ENCODE data around the gene CERK.
"Not testable (repeated sequence)": the region's sequence is repeated elsewhere in the genome, so short reads cannot be mapped to it uniquely, and the experiment has no call there.

The CERK gene, protein sequence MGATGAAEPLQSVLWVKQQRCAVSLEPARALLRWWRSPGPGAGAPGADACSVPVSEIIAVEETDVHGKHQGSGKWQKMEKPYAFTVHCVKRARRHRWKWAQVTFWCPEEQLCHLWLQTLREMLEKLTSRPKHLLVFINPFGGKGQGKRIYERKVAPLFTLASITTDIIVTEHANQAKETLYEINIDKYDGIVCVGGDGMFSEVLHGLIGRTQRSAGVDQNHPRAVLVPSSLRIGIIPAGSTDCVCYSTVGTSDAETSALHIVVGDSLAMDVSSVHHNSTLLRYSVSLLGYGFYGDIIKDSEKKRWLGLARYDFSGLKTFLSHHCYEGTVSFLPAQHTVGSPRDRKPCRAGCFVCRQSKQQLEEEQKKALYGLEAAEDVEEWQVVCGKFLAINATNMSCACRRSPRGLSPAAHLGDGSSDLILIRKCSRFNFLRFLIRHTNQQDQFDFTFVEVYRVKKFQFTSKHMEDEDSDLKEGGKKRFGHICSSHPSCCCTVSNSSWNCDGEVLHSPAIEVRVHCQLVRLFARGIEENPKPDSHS

DNA sequence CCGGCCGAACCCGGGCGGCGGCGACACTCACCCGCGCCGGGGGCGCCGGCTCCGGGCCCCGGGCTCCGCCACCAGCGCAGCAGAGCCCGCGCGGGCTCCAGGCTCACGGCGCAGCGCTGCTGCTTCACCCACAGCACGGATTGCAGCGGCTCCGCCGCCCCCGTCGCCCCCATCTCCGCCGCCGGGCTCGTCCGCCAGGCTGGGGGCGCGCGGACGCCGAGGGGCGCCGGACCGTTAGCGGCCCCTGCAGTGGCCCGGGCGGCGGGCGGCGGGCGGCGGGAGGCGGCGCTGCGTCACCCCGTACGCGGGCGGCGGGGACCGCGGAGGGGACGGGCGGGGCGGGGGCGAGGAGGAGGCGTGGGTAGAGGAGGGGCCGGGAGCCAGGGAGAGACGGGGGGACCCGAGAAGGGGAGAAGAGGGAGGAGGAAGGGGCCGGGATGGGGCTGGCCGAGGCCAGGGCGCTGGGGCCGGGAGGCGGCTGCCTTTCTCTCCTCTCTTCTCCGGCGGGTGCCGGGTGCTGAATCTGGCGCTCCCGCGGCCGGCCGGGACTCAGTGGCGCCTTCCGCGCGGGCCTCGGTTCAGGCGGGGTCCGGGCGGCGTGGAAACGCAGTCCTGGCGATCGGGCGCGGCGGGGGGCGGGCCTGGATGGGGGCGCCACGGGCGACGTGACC, at the start of gene CERK:
TSS of gene CERK (minus strand) at position 277 of the 671 bp plus-strand sequence. CDS start at position 173, 104 bp downstream.
- peak; percentile 73 for DNase-seq

DNA sequence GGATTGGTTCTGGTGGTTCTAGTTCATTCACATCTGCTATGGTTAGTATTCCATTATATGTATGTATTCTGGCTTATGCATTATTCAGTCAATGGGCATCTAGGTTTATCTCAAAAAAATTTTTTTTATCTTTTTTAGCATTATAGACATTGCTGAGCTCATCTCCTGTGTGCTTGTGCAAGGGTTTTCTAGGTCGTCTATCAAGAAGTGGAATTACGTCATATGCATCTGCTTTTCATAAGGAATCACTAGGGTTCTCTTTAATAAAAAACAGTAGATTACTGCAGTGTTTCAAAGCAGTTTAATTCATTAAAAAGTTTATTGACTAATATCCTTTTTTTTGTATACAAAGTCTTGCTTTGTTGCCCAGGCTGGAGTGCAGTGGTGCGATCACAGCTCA, 45.7 kb upstream of the CERK start:
- no peak for DNase-seq

DNA sequence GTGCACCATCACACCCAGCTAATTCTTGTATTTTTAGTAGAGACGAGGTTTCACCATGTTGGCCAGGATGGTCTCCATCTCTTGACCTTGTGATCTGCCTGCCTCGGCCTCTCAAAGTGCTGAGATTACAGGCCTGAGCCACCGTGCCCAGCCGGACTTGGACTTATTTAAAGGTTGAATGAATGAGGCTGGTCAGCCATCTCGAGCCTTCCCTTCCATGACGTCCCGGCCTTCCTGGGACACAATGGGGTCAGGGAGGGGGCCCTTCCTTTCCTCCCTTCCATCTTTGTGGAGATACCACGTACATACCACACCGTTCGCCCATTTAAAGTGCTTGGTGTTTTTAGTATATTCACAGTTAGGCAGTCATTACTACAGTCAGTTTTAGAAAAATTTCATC, 44.1 kb upstream of the CERK start:
- not testable (repeated sequence) for DNase-seq

DNA sequence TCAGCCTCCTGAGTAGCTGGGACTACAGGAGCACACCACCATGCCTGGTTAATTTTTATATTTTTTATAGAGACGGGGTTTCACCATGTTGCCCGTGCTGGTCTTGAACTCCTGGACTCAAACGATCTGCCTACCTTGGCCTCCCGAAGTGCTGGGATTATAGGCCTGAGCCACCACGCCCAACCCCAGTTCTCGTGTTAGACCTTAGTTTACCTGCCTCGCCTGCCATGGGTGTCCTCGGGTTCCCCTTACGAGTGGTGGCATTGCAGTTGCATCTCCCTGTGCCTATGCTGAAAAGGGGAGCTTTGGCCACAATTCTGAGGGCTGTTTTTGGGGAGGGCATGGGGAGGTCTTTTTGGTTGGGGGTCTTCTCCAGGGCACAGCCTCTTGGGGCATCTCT, 43.2 kb upstream of the CERK start:
- DNase-seq, result no peak

DNA sequence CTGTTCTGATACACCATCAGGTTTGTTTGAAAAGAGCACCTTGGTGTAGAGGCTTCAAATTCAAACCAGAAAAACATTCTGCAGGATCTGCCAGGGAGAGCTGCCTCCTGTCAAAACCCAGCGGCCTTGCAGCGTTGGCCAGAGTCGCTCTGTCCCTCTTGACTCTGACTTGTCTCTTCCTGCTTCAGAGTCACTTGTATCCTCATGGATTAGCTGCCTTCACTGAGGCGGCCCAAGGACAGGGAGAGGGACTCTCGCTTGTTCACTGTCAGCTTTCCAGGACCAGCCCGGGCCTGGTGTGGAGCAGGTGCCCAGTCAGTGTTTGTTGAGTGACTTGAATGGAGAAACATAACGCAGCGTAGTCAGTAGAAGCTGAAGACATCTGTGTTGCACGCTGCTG, 42.4 kb upstream of the CERK start:
- DNase-seq, result no peak

DNA sequence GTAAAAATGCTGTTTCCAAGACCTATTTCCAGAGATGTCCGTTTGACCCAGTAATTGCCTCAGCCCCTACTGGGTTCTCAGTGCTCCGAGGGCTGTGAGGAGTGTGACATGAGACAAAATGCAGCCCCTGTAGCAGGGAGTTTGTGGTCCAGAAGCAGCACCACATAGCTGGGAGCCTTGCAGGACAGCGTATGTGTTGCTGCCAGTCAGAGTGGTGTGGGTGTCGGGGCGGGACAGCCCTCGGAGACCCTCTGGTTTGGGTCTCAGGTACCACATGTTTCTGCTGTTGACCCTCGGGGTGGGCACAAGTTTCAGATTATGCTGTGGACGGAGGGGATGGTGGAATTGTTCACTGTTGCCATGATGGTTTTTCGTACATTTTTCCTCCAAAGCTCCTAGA, 41.6 kb upstream of the CERK start:
- DNase-seq, result no peak

DNA sequence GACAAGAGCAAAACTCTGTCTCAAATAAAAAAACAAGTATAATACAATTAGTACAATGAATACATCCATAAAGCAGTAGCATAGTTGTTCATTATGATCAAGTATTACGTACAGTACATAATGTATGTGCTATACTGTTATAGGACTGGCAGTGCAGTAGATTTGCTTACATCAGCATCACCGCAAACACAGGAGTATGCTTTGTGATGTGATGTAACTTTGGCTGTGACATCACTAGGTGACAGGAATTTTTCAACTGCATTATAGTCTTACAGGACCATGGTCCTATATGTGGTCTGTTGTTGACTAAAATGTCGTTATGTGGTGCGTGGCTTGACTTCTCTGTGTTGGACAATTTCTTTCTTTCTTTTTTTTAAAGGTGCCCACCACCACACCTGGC, 41.0 kb upstream of the CERK start:
- no peak for DNase-seq

DNA sequence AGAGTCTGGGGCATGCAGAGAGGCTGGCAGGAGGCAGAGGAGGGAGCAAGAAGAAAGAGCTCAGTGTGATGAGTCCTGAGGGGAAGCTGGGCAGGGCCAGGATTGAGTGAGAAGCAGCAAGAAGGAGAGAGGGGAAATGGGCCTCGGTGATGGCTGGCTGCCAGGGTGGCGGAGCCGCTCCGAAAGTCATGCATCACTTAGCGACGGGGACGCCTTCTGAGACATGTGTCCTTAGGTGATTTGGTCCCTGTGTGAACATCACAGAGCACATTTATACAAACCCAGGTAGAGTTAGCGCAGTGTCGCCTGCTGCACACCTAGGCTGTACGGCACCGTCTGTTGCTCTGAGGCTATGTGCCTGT, 39.5 kb upstream of the CERK start:
- no peak for DNase-seq

DNA sequence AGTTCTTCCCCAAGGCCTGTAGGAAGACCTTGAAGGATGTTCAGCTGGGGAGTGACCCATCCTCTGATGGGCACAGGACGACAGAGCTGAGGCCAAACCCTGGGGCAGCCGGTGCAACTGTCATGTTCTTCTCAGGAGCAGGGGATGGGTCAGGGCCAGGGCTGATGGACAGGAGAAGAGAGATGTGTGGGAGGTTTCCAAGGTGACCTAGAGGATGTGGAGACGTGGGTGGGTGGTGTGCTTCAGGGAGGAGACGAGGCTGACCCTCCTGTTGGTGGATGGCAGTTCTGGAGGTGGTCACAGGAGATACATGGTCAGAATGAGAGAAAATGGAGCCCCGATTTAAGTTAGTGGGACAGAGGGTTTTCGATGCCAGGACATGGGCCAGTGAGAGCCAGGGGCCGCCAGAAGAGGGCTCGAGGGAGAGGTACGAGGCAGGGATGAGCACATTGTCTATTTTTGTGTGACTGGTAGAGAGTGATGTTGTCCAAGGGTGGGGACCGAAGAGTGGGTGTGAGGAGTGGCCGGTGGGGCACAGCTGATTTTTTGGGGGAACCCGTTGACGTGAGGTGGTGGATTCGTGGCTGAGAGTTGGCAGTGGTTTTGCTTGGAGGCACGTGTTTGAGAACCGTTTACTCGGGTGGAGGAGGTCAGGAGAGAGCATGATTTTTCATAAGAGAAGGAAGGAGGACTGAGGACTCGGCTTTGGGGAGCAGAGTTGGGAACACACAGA, 39.0 kb upstream of the CERK start:
- no peak for DNase-seq

DNA sequence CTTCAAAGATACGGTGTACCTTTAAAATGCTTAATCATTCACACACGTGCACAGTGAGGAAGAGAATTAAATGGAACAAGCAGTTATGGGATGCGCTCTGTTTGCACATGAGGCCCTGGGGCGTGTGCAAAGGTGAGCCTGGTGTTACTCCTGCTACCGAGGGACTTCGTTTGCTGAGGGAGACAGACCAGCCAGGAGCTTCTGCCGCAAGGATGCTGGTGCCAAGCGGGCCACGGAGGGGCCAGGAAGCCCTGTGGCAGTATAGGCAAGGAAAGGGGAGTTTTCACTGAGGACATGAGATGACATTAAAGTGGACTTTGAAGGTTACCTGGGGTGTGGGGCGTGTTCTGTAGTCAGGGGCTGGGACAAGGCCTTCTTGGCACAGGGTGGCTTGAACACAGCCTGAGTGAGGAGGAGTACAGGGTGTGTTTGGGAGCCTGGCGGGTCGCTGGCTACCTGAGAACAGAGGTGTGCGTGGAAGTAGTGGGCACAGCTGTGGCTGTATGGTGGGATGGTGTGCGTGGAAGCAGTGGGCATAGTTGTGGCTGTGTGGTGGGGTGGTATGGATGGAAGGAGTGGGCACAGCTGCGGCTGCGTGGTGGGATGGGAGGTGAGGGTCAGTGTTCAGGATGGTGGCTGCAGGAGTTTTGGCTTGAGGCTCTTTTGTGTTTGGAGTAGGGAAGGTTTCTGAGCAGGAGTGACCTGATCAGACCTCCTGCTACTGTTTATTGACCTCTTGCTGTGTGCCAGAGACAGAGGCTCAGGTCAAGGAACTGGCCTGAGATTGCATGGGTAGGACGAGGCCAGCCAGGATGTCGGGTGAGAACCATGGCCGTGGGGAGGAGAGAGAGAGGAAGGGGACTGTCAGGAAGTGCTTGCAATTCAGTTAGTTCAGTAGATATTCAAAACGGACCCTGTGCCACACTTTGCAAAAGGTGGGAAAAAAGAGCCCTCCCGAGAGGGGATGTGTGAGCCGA, 38.1 kb upstream of the CERK start:
- no peak for DNase-seq

DNA sequence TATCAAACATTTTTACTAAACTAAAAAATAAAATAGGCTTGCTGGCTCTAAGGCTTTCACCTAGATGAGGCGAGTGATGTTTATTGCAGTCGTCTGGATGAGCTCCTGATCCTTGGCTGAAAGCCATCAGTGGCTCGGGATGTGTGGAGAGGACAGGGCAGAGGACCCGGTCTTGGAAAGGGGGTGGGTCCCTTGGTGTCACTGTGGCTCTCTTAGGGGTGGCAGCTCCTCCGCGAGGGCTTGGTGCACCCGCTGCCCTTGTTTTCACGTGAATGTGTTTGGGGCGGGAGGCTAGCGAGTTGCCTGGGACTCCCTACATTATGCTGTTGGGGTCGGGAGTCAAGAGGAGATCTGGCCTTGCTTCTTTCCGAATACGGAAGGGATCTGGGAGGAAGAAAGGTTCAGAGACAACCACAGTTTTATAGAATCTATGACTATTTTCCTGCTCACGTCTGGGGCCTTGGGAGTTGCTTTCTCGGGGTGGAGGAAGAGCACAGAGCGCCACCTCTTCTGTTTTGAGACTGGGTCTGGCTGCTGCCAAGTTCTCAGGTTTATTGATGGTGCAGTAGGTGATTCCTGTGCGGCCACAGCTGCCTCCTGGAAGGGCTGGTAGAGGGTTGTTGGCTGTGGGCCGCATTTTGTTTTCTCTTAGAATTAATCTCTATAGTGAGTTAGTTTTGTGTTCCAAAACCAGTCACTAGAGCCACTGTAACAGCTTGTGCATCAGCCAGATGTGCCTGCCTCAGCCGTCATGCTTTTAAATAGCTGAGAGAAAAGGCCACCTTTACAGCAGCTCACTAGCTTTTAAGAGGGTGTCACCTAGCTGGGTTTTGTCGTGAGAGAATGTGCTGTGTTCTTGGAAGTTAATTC, 37.2 kb upstream of the CERK start:
- no peak for DNase-seq

DNA sequence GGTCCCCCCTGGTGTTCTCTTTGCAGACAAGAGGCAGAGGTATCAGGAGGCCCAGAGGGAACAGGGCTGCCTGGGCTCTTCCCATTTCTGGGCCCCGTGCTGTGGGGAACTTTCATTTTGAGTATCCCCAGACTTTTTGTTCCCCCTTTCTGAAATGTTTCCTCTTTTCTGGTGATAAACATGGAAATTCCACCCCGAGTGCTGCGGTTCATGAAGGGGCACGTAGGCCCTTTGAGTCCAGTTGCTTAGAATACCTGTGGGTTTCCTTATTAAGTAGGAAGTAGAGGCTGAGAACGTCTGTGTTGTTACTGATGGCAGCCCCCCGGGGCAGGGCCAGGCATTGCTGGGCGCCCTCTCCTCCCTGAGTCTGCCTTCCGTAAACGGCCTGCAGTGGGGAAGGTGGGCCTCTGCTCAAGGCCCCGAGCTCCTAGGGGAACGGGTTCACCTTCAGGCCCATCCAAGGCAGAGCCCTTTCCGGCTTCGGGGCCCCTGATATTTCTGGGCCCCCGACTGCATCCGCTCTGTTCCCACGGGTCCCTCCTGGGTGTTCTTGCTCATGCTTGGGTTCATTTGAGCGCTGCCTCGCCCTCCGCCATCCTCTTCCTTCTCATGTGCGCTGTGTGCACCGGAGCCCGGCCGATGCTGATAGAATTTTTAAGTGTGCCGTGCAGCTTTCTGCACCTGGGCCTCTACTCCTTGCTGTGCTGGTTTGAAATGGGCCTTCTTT, 36.4 kb upstream of the CERK start:
- DNase-seq, result no peak

DNA sequence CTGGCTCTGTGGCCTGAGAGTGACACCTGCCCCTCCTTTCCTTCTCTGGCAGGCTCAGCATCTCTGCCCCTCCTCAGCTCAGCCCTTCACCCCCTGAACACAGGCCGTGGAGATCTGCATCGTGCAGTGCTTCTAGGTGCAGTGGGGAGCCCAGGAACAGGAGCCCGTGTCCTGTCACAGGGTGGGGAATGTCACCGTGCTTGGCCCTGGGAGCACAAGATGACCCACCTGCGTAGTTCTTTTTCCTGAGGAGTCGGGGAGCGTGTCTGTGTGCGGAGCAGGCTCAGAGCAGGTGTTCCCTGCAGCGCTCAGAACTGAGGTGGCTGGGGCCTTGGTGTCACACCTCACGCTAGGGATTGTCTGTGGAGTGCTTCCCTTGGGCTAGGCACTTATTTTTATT, 35.0 kb upstream of the CERK start:
- DNase-seq, result no peak

DNA sequence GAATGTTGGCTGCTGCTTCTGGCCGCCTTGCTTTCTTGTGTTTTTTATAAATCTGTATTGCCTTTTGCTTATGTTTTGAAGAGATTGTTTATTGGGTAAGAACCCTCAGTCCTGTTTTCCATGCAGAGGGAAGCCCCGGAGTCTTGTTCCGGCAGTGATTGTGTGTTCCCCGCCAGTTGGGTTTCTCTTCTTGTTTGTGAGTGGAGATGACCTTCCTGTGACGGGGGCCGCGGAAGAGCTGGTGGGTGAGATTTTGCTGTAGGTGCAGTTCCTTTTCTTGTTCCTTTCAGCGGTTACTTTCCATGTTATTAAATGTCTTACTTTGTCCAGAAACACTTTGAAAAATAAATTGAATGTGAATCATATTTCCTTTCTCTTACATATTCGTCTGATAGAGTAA, 32.7 kb upstream of the CERK start:
- no peak for DNase-seq

DNA sequence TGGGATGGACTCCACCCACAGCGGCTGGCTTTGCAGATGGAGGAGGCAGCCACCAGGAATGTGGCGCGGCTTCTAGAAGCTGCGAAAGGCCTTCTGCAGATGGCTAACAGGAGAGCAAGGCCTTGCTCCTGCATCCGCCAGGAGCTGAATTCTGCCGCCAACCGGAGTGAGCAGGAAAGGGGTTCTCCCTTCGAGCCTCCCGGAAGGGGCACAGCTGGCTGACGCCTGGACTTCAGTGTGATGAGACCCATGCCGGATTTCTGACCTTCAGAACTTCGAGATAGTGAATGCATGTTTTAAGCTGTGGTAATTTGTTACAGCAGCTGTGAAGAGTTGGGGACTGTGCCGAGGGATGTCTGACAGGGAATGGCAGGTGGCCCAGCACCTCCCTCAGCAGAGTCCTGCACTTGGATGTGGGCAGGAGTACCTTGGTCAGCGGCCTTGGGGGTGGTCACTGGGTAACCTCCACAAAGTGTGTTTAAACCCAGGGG, 32.1 kb upstream of the CERK start:
- no peak for DNase-seq

DNA sequence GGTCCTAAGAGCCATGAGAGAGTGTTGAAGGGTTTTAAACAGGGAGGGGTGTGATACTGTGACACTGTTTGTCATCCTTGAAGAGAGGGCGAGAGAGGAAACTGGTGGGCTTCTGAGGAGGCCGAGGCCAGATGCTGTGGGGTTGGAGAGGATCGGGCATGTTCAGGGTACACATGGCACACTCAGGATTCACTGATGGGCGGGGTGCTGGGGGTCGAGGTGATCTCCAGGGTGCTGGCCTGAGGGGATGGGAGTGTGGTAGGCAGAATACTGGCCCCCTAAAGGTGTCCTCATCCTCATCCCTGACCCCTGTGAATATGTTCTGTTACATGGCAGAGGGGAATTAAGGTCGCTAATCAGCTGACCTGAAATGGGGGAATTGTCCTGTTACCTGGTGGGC, 31.7 kb upstream of the CERK start:
- DNase-seq, result no peak

DNA sequence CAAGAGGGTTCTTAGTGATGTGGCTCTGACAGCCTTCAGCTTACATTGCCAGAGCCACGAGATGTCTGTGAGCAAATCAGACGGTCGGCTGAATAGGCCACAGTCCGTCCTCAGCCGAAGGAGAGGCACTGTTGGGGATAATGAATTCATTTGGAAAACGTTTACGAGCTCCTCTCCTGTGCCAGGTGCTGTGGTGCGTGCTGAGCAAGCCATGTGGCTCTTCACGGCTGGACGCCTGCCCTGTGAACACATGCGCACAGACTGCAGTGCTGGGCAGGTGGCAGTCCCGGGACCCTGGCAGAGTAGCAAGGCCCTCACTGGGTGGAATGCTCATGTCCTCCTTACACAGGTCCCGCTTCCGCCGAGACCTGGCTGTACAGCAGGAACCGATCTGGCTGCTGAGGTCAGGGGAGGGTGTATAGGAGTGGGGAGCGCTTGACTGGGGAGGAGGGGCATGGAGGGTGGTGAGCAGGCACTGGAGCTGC, 31.2 kb upstream of the CERK start:
- DNase-seq, result no peak

DNA sequence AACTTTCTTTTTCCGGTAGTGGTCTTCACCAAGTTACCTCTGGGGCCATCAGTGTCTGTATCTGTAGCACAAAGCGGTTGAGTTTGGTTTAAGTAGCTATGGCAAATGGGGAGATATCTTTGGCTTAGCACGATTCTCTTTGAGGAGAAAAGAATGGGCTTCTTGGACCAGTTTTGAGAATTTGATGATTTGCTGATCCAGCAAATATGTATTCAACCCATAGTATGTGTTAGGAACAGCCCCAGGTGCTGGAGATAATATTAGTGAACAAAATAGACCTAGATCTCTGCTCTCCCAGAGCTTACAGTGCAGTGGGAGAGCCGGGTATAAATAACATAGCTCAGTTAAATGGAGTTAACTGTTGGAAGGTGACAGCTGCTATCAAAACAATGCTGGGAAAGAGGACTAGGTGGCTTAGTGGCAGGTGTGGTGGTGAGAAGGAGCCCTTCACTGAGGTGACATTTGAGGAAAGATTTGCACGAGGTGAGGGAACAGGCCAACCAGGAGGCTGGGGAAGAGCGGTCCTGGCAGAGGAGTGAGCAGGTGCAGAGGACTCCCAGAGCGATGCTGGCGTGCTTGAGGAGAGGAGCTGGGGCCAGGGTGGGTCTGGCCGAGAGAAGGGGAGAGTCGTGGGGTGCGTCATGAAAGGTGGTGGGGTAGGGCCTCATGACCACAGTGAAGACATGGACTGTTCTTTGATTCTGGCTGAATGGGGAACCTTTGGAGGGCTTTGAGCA, 29.4 kb upstream of the CERK start:
- DNase-seq, result no peak

DNA sequence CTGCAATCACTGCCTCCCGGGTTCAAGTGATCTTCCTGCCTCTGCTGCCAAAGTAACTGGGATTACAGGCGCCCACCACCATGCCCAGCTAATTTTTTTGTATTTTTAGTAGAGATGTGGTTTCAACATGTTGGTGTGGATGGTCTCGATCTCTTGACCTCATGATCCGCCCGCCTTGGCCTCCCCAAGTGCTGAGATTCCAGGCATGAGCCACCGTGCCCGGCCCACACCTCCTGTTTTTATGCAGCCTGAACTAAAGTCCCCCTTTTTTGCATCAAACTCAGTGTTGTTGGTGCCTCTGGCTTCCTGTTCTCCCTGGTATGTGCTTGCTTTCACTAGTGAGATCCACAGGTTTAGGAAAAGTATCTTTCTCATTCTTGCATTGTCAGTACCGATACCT, 28.6 kb upstream of the CERK start:
- no peak for DNase-seq

Measured in activated CD8-positive, alpha-beta memory T cell treated with anti-CD3 and anti-CD28 coated beads, Interleukin-2, amount 50 U/mL, for 48 hours (primary cell).